GM19099 (cell line): Measurements from ENCODE around the gene PAPSS1.

ENCODE experiments used
- POLR2A ChIP-seq: IDR thresholded peaks from 3 replicates; pipeline ENCODE4 v1.6.1; 2011; ENCODE audit warnings: low read depth; ENCODE audit not compliant: insufficient read length; ENCODE audit errors: extremely low read depth

PAPSS1 gene

DNA sequence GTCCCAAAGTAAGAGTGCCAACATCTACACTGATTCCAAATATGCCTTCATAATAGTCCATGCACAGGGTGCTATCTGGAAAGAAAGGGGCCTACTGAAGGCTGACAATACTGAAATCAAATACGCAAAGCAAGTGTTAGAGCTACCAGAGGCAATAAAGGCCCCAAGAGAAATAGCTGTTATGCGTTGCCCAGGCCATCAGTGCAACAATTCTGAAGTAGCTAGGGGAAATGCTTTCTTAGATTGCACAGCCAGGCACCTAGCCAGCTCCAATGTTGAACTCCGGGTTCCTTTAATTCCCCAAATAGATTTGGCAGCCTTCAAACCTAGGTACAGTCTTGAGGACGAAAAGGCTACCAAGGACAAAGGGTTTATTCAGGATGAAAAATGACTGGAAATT, 17.4 kb upstream of the PAPSS1 start:
- no peak for TF ChIP-seq POLR2A

DNA sequence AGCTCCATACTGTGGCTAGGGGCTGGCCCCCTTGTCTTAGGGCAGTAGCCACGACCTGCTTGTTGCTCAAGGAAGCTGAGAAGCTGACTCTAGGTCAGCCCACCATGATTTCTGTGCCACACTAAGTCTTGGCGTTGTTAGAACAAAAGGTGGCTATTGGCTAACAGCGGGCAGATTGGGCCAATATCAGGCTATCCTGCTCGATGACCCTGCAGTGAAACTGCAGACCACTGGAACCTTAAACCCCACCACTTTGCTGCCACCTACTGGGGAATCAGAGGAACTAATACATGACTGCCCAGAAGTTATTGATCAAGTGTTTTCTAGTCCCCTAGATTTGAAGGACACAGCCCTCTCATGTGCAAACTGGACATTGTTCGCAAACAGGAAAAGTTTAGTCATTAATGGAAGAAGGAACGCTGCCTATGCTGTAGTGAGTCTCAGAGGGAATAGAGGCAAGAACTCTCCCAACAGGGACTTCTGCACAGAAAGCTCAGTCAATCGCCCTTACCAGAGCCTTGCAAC, 17.0 kb upstream of the PAPSS1 start:
- TF ChIP-seq POLR2A, result no peak

DNA sequence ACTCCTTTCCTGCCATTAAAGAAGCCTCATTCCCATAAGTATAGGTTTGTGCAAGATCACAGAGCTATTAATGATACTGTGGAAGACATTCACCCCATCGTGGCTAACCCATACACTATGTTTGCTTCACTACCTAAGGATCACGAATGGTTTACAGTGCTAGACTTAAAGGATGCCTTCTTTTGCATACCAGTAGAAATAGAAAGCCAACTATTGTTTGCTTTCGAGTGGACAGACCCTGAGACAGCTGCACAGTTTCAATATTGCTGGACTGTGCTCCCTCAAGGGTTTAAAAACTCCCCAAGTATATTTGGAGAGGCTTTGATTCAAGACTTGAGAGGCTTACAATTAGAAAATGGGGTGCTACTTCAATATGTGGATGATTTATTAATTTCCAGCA, 16.0 kb upstream of the PAPSS1 start:
- TF ChIP-seq POLR2A, result no peak

DNA sequence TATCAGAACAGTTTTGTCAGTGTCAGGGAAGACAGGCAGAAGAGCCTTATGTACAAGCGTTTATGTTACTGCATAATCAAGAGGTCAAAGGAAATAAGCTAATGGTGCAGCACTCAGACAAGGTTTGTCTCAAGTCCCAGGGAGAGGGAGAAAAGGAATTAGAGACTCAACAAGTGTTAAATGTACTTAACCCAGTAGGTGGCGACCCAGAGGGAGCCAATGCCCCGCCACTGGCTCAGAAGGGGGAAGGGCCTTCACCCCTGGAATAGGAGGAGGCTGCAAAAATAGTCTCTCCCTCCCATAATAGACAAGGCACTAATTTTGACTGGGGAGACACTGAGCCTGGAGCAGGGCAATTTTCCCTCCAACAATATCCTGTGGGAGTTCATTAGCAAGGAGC, 14.1 kb upstream of the PAPSS1 start:
- no peak for TF ChIP-seq POLR2A

DNA sequence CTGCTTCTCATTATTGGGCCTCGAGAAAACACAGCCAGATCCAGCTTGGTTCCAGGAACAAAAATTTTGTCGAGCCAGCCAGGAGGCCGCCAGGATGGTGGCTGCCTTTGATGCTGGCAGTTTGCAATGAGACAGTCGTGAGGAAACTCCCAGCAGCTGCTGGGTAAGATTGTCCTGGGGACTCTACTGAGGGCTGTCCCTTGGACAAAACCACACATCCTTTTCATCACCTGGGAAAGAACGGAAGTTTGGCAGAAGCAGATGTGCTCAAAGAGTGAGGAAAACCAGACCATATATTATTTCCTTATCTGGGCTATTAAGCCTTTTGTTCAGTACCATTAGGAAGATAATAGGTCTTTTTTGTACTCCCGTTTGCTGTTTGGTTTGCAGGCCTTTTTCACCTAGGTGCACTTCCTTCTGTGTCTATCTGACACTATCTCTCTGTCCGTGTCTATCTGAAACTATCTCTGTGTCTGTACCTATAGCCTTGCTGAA, 13.4 kb upstream of the PAPSS1 start:
- TF ChIP-seq POLR2A, result no peak

GRCh38 chr4:107725281-107725859, 5.3 kb upstream of the PAPSS1 start:
- no peak for TF ChIP-seq POLR2A

GRCh38 chr4:107721436-107722100, 1.5 kb upstream of the PAPSS1 start:
- TF ChIP-seq POLR2A, result no peak

DNA sequence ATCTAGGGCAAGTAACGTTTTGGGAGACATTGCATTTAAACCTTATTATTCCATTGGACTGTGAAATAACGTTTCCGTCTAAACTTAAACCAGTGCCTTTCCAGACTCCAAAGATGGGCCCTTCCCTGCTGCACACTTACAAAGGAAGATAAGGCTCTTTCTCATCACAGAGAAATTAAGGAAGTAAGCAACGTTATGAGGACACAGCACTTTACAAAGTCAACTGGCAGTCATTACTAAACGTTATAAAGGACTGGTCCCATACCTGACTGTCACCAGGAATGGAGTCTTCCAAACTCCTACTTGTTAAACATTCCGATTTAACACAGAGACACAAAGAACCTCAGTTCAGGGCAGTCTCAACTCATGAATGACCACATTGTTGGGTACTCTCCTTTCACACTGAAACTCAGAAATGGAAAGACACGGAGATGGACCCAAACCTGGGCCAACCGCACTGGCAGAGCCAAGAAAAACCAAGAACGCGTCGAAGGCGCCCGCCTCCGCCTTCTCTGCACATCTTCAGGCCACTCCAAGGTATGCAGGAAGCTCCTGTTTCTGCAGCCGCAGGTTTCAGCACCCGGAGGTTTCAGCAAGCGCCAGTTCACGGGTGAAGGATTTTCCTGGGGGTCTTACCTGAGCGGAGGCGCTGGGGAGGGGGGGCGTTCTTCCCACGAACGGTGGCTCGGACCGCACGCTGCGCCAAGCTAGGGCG, 670 bp downstream of the PAPSS1 start:
- no peak for TF ChIP-seq POLR2A

- TF ChIP-seq POLR2A, result no peak
Observed at GRCh38 chr4:107718351-107718965, 1.6 kb downstream of the PAPSS1 start.

- no peak for TF ChIP-seq POLR2A
Observed at GRCh38 chr4:107714256-107714655, 5.8 kb downstream of the PAPSS1 start.

DNA sequence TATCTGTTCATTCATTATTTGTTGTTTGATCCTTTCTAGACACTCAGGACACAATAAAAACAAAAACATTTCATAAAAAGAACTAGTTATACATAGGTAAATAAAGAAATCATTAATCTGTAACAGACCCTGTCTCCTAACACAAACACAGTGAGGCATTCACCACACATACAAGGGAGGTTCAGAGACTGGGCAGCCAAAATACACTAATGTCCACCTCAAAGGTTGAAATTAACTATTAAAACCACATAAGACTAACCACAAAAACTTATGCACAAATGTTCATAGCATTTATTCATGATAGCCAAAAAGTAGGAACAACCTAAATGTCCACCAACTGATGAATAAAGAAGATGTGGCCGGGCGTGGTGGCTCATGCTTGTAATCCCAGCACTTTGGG, 7.8 kb downstream of the PAPSS1 start:
- no peak for TF ChIP-seq POLR2A

DNA sequence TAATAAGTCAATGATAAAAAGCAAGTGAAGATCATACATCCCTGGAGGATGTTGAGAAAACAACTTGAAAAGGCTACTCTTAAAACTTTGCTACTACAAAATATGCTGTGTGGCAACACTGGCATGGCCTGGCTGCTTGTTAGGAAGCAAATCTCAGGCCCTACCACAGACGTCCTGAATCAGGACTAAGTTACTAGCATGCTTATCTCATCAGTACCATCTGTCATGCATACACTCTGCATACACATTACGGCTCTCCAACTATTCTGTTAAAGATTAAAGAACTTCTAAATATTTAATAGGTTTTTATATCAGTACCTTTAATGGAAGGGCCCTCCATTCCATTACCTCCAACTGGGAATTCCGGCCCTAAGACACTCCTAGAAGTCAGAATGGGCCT, 8.2 kb downstream of the PAPSS1 start:
- no peak for TF ChIP-seq POLR2A

DNA sequence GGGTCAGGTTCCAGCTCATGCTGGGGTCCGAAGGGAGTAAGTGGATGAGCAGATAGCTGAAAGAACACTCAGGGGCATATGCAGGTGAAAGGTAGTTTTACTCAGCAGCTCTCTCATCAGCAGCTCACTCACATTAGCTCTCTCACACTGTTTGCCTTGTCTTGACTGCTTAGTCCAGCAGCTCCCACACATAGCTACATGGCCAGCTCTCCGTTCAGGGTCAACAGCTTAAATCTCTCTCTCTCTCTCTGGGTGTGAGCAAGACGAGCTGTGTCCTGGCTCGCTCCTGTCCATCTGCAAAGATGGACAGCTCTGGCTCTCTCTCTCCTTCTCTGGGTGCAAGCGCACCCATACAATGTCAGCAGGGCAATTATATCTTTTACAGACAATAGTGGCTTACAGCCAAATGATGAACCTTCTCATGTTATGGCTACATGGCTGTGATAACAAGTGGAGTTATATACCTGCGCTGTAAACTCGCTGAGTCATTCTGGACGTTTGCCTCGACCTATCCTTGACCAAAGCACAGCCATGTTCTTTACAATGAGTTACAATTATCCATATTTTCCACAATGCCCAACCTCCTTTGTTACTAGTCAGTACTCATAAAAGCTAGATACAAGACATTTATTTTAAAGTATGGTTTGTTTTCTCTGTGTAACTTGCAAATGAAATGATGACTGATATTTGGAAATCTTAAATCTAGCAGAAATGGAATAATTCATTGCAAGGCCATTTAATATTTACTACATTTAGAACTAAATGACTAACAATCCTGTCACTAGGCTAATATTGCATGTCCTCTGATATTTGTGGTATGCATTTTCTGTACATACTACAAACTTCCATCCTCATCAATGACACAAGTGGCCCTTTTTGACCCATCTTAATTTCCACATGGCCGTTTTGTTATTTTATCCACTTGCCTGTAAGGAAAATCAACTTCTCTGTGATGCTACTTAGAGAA, 9.3 kb downstream of the PAPSS1 start:
- TF ChIP-seq POLR2A, result no peak

- TF ChIP-seq POLR2A, result no peak
Observed at GRCh38 chr4:107709916-107710315, 10.1 kb downstream of the PAPSS1 start.

GRCh38 chr4:107708225-107708624, 11.8 kb downstream of the PAPSS1 start:
- no peak for TF ChIP-seq POLR2A
